T-helper 9 cell (primary cell): ENCODE results near the gene SECISBP2.
"Not testable (repeated sequence)": the region's sequence is repeated elsewhere in the genome, so short reads cannot be mapped to it uniquely, and the experiment has no call there.

Source experiments
- DNase-seq: peaks from one replicate; pipeline ENCODE4 v3.0.0-alpha.2; 2020
- total RNA-seq, 2 donors: gene quantifications; one replicate each; lab custom pipeline; 2026; lab: John Stamatoyannopoulos, UW

Gene SECISBP2, protein sequence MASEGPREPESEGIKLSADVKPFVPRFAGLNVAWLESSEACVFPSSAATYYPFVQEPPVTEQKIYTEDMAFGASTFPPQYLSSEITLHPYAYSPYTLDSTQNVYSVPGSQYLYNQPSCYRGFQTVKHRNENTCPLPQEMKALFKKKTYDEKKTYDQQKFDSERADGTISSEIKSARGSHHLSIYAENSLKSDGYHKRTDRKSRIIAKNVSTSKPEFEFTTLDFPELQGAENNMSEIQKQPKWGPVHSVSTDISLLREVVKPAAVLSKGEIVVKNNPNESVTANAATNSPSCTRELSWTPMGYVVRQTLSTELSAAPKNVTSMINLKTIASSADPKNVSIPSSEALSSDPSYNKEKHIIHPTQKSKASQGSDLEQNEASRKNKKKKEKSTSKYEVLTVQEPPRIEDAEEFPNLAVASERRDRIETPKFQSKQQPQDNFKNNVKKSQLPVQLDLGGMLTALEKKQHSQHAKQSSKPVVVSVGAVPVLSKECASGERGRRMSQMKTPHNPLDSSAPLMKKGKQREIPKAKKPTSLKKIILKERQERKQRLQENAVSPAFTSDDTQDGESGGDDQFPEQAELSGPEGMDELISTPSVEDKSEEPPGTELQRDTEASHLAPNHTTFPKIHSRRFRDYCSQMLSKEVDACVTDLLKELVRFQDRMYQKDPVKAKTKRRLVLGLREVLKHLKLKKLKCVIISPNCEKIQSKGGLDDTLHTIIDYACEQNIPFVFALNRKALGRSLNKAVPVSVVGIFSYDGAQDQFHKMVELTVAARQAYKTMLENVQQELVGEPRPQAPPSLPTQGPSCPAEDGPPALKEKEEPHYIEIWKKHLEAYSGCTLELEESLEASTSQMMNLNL
- total RNA-seq = 124 to 163 reads per million in 2 donors

GRCh38 chr9:89318123-89319014 is at the start of gene SECISBP2:
Gene SECISBP2 (plus strand): TSS chr9:89318500. CDS start chr9:89318577, 77 bp downstream.
- peak; percentile 89 for DNase-seq

- DNase-seq = no peak
Observed at GRCh38 chr9:89273528-89274279, 44.6 kb upstream of the SECISBP2 start.

DNA sequence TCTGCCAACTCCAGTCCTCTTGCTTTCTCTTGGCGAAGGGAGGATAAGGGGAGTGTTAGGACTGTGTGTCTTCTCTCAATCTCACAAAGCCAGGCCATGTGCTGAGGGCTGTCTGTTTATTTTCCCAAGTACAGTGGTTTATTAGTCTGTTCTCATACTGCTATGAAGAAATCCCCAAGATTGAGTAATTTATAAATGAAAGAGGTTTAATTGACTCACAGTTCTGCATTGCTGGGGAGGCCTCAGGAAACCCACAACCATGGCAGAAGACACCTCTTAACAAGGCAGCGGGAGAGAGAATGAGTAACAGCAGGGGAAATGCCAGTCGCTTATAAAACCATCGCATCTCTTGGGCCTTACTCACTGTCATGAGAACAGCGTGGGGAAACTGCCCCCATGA is 43.5 kb upstream of the SECISBP2 start:
- no peak for DNase-seq

DNA sequence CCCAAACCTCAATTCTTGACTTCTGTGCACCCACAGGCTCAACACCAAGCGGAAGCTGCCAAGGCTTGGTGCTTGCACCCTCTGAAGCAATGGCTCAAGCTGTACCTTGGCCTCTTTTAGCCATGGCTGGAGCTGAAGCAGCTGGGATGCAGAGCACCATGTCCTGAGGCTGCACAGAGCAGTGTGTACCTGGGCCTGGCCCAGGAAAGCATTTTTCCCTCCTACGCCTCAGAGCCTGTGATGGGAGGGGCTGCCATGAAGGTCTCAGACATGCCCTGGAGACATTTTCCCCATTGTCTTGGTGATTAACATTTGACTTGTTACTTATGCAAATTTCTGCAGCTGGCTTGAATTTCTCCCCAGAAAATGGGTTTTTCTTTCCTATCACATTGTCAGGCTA is 42.3 kb upstream of the SECISBP2 start:
- DNase-seq = not testable (repeated sequence)

DNA sequence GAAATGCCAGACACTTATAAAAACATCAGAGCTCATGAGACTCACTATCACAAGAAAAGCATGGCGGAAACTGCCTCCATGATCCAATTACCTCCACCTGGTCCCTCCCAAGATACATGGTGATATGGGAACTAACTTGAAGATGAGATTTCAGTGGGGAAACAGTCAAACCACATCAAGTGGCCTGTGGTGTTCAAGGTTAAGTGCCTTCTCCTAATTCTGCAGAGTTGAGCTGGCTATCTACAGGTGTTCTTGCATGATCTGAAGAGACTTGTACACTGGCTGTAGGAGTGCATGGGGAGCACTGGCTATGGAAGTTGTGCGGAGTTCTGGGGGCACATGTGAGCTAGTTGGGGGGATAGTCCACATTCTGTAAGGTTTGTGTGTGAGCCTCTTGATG is 41.3 kb upstream of the SECISBP2 start:
- no peak for DNase-seq

DNA sequence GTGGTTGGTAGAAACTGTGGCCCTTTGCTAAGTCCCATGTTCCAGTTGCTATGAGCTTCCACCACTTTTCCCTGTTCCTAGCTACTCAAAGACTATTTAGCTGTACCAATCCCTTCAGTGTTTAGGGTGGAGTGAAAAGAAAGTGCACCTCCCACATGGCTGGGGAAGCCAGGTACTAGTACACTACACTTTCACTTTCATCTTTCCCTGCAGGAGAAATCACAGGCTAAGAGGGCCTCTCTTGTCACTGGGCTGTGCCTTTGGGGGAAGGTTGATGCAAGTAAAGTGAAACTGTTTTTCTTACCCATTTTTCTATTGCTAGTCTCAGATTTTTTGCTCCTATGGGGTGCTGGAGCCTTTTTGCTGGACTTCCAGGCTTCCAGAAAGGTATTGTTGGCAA is 40.8 kb upstream of the SECISBP2 start:
- DNase-seq = no peak

GRCh38 chr9:89278551-89278950 is 39.7 kb upstream of the SECISBP2 start:
- DNase-seq = no peak

DNA sequence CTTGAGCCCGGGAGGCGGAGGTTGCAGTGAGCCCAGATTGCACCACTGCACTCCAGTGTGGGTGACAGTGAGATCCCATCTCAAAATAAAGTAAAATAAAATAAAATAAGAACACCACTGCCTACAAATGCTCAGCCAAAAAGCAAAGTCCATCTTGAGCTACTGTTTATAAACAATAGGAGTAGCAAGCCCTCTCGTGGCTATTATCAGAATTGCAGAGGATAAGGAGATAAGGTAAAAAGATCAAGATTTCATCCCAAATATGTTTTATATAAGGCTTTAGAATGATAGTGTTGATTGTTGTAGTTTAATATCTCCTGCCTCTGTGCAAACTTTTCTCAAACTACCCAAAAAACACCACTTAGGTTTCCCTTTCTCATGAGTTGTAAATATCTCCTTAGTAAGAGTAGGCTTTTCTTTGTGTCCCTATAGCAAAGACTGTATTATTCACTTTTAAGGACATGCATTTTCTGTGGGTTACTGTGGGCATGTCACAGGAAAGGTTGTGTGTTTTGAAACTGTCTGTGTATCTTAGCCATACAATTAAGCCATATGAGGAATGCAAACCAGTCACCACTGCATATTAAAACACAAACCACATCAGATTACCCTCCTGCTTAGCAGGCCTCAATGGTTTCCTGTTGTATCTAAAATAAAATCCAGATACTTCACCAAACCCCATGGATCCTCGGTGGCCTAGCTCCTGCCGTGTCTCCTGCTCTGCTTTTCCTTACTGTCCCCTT is 39.1 kb upstream of the SECISBP2 start:
- no peak for DNase-seq

GRCh38 chr9:89281106-89281505 is 37.2 kb upstream of the SECISBP2 start:
- DNase-seq = no peak

- not testable (repeated sequence) for DNase-seq
Observed at GRCh38 chr9:89282248-89282968, 35.9 kb upstream of the SECISBP2 start.

DNA sequence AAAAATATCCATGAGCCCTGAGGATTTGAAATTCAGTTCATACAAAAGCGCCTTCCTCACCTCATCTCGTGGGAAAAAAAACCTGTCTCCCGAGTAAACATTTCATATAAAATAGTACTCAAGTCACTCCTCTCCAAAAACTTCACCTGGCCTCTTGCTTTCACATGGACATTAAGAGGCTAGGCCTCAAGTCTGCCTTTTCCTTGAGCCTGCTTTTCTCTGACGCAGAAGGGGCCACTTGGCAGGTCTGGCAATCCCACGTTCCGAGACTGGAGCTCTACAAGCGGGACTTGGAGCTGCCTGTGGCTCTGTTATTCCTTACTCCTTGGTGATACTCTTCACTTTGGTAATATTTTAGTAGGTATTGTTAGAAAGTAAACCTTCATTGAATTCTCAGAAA is 34.2 kb upstream of the SECISBP2 start:
- no peak for DNase-seq

- no peak for DNase-seq
Observed at GRCh38 chr9:89291741-89292140, 26.6 kb upstream of the SECISBP2 start.

- no peak for DNase-seq
Observed at GRCh38 chr9:89293014-89293413, 25.3 kb upstream of the SECISBP2 start.

DNA sequence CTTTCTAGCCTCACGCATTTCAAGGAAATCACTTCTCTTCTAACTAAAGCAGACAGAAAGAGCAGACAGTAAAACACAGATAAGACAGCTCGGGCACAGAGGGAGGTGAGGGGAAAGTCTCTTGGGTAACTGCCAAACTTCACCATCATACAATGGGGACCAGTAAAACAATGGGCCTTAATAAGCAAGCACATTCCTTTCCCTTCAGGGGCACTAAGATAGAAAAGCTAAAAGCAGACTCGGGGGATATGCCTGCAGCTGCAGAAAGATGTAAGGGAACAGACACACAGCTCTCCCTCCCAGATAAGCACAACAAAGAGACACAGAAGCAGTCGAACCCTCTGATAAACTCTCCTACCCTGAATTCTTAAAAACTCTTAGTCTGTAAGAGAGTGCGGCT is 22.9 kb upstream of the SECISBP2 start:
- DNase-seq = no peak

DNA sequence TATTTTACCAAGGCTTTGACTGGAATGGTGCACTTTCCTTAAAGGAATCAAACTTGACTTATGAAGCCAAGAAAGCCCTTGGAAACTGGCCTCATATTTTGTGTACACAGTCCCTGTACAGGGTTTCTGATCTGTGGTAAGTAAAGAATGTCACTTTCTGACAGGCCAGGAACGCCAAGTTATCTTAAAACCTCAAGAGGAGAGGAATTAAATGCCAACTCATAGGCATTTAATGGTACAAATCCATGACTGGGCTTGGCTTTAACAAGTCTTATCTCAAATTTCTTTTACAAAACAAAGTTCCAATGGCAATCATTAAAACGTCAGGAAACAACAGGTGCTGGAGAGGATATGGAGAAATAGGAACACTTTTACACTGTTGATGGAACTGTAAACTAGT is 16.3 kb upstream of the SECISBP2 start:
- not testable (repeated sequence) for DNase-seq

- no peak for DNase-seq
Observed at GRCh38 chr9:89304020-89304833, 14.1 kb upstream of the SECISBP2 start.

DNA sequence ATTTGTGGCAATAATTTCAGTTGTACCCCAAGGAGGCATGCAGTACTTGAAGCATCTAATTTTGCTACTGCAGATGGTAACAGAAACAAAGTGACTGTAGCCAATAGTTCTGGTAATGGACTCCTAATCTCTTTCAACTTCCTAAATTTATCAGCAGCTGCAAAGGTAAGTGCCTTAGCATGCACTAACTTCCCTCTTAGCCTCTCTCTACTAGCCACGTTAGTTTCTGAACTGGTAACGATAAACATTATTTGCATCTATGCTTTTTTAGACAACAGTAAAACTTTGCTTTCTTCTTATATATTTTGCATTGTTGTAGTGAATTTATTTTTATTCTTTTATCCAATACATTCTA is 13.5 kb upstream of the SECISBP2 start:
- no peak for DNase-seq

GRCh38 chr9:89305868-89306267 is 12.4 kb upstream of the SECISBP2 start:
- no peak for DNase-seq

DNA sequence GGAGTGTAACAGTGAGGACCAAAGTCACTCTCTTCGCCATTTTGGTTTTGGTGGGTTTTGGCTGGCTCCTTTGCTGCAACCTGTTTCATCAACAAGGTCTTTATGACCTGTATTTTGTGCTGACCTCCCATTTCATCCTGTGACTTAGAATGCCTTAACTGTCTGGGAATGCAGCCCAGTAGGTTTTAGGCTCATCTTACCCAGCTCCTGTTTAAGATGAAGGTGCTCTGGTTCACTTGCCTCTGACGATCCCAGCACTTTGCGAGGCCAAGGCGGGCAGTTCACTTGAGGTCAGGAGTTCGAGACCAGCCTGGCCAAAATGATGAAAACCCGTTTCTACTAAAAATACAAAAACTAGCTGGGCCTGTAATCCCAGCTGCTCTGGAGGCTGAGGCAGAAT is 9.1 kb upstream of the SECISBP2 start:
- no peak for DNase-seq
